ENCODE measurements around the gene ATP8A2.

DNA sequence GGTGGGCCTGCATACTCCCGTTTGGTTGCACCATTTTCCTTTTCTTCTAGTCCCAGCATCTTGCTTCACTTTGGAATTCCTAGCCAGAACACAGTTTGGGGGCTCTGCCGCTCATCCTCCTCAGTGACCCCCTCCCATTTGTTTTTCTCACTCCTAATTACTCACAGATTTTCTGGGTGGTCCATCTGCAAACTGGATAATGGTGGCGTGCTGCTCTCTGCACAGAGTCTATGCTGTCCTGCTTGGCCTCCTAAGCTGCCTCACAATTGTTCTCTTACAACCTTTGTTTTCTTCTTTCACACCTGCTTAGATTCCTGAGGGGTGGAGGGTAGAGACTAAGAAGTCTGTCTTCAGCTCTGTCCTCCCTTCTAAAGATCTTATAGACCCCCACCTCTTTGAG lies 599.3 kb downstream of the ATP8A2 start:
- TF ChIP-seq POLR2AphosphoS5 (IDR thresholded peaks at IDR 0.05) (no peak), POLR2A (IDR thresholded peaks at IDR 0.05) (no peak)
- TF ChIP-seq, protein P1, sequence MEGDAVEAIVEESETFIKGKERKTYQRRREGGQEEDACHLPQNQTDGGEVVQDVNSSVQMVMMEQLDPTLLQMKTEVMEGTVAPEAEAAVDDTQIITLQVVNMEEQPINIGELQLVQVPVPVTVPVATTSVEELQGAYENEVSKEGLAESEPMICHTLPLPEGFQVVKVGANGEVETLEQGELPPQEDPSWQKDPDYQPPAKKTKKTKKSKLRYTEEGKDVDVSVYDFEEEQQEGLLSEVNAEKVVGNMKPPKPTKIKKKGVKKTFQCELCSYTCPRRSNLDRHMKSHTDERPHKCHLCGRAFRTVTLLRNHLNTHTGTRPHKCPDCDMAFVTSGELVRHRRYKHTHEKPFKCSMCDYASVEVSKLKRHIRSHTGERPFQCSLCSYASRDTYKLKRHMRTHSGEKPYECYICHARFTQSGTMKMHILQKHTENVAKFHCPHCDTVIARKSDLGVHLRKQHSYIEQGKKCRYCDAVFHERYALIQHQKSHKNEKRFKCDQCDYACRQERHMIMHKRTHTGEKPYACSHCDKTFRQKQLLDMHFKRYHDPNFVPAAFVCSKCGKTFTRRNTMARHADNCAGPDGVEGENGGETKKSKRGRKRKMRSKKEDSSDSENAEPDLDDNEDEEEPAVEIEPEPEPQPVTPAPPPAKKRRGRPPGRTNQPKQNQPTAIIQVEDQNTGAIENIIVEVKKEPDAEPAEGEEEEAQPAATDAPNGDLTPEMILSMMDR (IDR thresholded peaks at IDR 0.05): no peak
